Measurements from ENCODE around the gene ABCA8. TPM values are rescaled to one million over a fixed set of nuclear protein-coding genes. Genes with fewer than 3 reads are reported as not detected.

ABCA8 gene
- total RNA-seq, 1 experiment from 2014 or later: not detected

GRCh38 chr17:68822719-68823289, 132.4 kb downstream of the ABCA8 start:
- no peaks in the 10 kb centered on the region for H3K4me1 ChIP-seq (ENCODE audit: low read length)
- no peak overlapping the region for H3K27ac ChIP-seq (ENCODE audit: low read length)
- H3K4me3 ChIP-seq (ENCODE audit: low read length): no peak overlapping the region
- H3K4me2 ChIP-seq (ENCODE audit: low read depth, low read length, poor library complexity, severe bottlenecking): no peak overlapping the region
- H3K79me2 ChIP-seq (ENCODE audit: low read length): no peaks in the 10 kb centered on the region
- H3K9ac ChIP-seq (ENCODE audit: low read length): no peak overlapping the region
- DNase-seq: no peak
- H3K9me3 ChIP-seq (ENCODE audit: low read length): no peaks in the 10 kb centered on the region
- no peaks in the 10 kb centered on the region for H3K36me3 ChIP-seq (ENCODE audit: insufficient read depth, low read length)
- H4K20me1 ChIP-seq (ENCODE audit: insufficient read depth, low read depth, low read length): no peaks in the 10 kb centered on the region
- no peak overlapping the region for H2AFZ ChIP-seq (ENCODE audit: low read length)
- no peaks in the 10 kb centered on the region for H3K9me2 ChIP-seq (replicated peaks; ENCODE audit: insufficient read depth, low read length)
- H3K27me3 ChIP-seq (ENCODE audit: low read length): no peaks in the 10 kb centered on the region

- no peaks in the 10 kb centered on the region for H3K9me3 ChIP-seq (ENCODE audit: low read length)
- no peaks in the 10 kb centered on the region for H3K9me2 ChIP-seq (replicated peaks; ENCODE audit: insufficient read depth, low read length)
- H4K20me1 ChIP-seq (ENCODE audit: insufficient read depth, low read depth, low read length): no peaks in the 10 kb centered on the region
- H3K4me3 ChIP-seq (ENCODE audit: low read length): no peak overlapping the region
- H3K27me3 ChIP-seq (ENCODE audit: low read length): no peaks in the 10 kb centered on the region
- no peak overlapping the region for H3K27ac ChIP-seq (ENCODE audit: low read length)
- H3K9ac ChIP-seq (ENCODE audit: low read length): no peak overlapping the region
- no peak for DNase-seq
- H3K4me2 ChIP-seq (ENCODE audit: low read depth, low read length, poor library complexity, severe bottlenecking): no peak overlapping the region
- no peaks in the 10 kb centered on the region for H3K79me2 ChIP-seq (ENCODE audit: low read length)
- H3K4me1 ChIP-seq (ENCODE audit: low read length): no peaks in the 10 kb centered on the region
- no peaks in the 10 kb centered on the region for H3K36me3 ChIP-seq (ENCODE audit: insufficient read depth, low read length)
- H2AFZ ChIP-seq (ENCODE audit: low read length): no peak overlapping the region
These were observed 133.1 kb downstream of the ABCA8 start for GRCh38 chr17:68821860-68822696.

- no peak for DNase-seq
- H3K9me2 ChIP-seq (replicated peaks; ENCODE audit: insufficient read depth, low read length): no peaks in the 10 kb centered on the region
- H3K27me3 ChIP-seq (ENCODE audit: low read length): no peaks in the 10 kb centered on the region
- H2AFZ ChIP-seq (ENCODE audit: low read length): no peak overlapping the region
- no peak overlapping the region for H3K27ac ChIP-seq (ENCODE audit: low read length)
- no peaks in the 10 kb centered on the region for H3K79me2 ChIP-seq (ENCODE audit: low read length)
- no peaks in the 10 kb centered on the region for H4K20me1 ChIP-seq (ENCODE audit: insufficient read depth, low read depth, low read length)
- H3K4me3 ChIP-seq (ENCODE audit: low read length): no peak overlapping the region
- H3K4me2 ChIP-seq (ENCODE audit: low read depth, low read length, poor library complexity, severe bottlenecking): no peak overlapping the region
- H3K9me3 ChIP-seq (ENCODE audit: low read length): no peaks in the 10 kb centered on the region
- no peaks in the 10 kb centered on the region for H3K4me1 ChIP-seq (ENCODE audit: low read length)
- no peaks in the 10 kb centered on the region for H3K36me3 ChIP-seq (ENCODE audit: insufficient read depth, low read length)
- H3K9ac ChIP-seq (ENCODE audit: low read length): no peak overlapping the region
These were observed 134.2 kb downstream of the ABCA8 start for GRCh38 chr17:68820825-68821481.

- H3K9me2 ChIP-seq (replicated peaks; ENCODE audit: insufficient read depth, low read length): no peaks in the 10 kb centered on the region
- H3K4me1 ChIP-seq (ENCODE audit: low read length): no peaks in the 10 kb centered on the region
- no peak overlapping the region for H3K4me2 ChIP-seq (ENCODE audit: low read depth, low read length, poor library complexity, severe bottlenecking)
- no peaks in the 10 kb centered on the region for H4K20me1 ChIP-seq (ENCODE audit: insufficient read depth, low read depth, low read length)
- no peak overlapping the region for H3K9ac ChIP-seq (ENCODE audit: low read length)
- no peaks in the 10 kb centered on the region for H3K36me3 ChIP-seq (ENCODE audit: insufficient read depth, low read length)
- H3K9me3 ChIP-seq (ENCODE audit: low read length): no peaks in the 10 kb centered on the region
- H3K4me3 ChIP-seq (ENCODE audit: low read length): no peak overlapping the region
- H3K27me3 ChIP-seq (ENCODE audit: low read length): no peaks in the 10 kb centered on the region
- H2AFZ ChIP-seq (ENCODE audit: low read length): no peak overlapping the region
- H3K79me2 ChIP-seq (ENCODE audit: low read length): no peaks in the 10 kb centered on the region
- H3K27ac ChIP-seq (ENCODE audit: low read length): no peak overlapping the region
- no peak for DNase-seq
These were observed 134.7 kb downstream of the ABCA8 start for GRCh38 chr17:68820476-68820824.

GRCh38 chr17:68819465-68819864, 135.7 kb downstream of the ABCA8 start:
- no peak overlapping the region for H3K9ac ChIP-seq (ENCODE audit: low read length)
- H3K4me3 ChIP-seq (ENCODE audit: low read length): no peak overlapping the region
- H3K4me1 ChIP-seq (ENCODE audit: low read length): no peaks in the 10 kb centered on the region
- no peaks in the 10 kb centered on the region for H3K36me3 ChIP-seq (ENCODE audit: insufficient read depth, low read length)
- H2AFZ ChIP-seq (ENCODE audit: low read length): no peak overlapping the region
- H3K4me2 ChIP-seq (ENCODE audit: low read depth, low read length, poor library complexity, severe bottlenecking): no peak overlapping the region
- H3K27ac ChIP-seq (ENCODE audit: low read length): no peak overlapping the region
- no peaks in the 10 kb centered on the region for H3K9me2 ChIP-seq (replicated peaks; ENCODE audit: insufficient read depth, low read length)
- DNase-seq: no peak
- H3K9me3 ChIP-seq (ENCODE audit: low read length): no peaks in the 10 kb centered on the region
- no peaks in the 10 kb centered on the region for H4K20me1 ChIP-seq (ENCODE audit: insufficient read depth, low read depth, low read length)
- H3K27me3 ChIP-seq (ENCODE audit: low read length): no peaks in the 10 kb centered on the region
- H3K79me2 ChIP-seq (ENCODE audit: low read length): no peaks in the 10 kb centered on the region

Other genes with a start within 250 kb of the ABCA8 start
- not detected in 2 replicates for gene ABCA9, start 105.5 kb upstream of the ABCA8 start, total RNA-seq (2014; rRNA removed; shearing (Covaris generic); ENCODE audit: low replicate concordance)
- not detected in 2 replicates for gene ABCA6, start 186.5 kb upstream of the ABCA8 start, total RNA-seq (2014; rRNA removed; shearing (Covaris generic); ENCODE audit: low replicate concordance)